SH-SY5Y (cell line): ENCODE results near the gene AK5.

ENCODE experiments used
- GATA2 ChIP-seq: IDR thresholded peaks from 2 replicates; pipeline ENCODE4 v1.6.1; 2011; ENCODE audit warnings: mild to moderate bottlenecking, low read depth, low read length
- GATA3 ChIP-seq: IDR thresholded peaks from 2 replicates; pipeline ENCODE4 v1.6.1; 2011; ENCODE audit warnings: low read depth, mild to moderate bottlenecking, low read length, moderate library complexity

DNA sequence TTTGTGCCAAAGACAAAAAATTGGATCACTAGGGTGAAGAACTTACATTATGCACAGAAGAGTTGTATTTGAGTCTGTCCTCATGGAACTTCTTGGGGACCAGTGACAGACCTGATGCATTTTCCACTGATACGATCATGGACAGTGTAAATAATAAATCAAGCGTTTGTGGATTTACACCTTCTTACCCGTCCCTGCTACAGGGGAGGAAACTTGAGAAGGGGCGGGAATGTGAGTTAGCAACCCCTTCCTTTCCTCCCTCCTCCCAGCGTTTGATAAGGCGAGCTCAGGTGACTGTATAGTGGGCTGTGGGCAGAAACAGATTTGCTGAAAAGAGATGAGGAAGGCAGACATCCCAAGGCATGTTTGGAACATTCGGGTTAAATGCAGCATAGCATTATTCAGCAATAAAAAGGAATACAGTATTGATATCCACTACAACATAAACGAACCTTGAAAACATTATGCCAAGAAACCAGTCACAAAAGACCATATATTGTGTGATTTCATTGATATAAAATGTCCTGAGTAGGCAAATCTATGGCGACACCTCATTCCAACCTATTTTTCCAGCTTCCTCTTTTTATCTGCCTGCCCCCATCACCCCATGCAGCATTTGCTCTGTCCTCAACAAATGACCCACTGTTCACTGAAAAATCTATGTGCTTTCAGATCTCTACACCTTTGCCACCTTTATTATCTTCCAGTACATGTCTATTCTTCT lies 271.9 kb downstream of the AK5 start:
- no peak for TF ChIP-seq GATA2
- no peak for TF ChIP-seq GATA3
